GM19397 (cell line): Measurements from ENCODE around the gene DGCR6L.
"Not testable (repeated sequence)": the region's sequence is repeated elsewhere in the genome, so short reads cannot be mapped to it uniquely, and the experiment has no call there.

Experiments used
- ATAC-seq: cut with Tn5 transposase; IDR thresholded peaks from one replicate; pipeline ENCODE4 v1.9.1; 2021; ENCODE audit warnings: mild to moderate bottlenecking, moderate library complexity; ENCODE audit not compliant: unreplicated experiment

The DGCR6L gene

GRCh38 chr22:20277936-20278635, 41.8 kb downstream of the DGCR6L start:
- not testable (repeated sequence) for ATAC-seq

GRCh38 chr22:20276468-20276867, 43.4 kb downstream of the DGCR6L start:
- no peak for ATAC-seq

- no peak for ATAC-seq
Observed at GRCh38 chr22:20275836-20276235, 44.0 kb downstream of the DGCR6L start.

- not testable (repeated sequence) for ATAC-seq
Observed at GRCh38 chr22:20275325-20275724, 44.5 kb downstream of the DGCR6L start.

GRCh38 chr22:20274374-20274773, 45.5 kb downstream of the DGCR6L start:
- ATAC-seq = not testable (repeated sequence)

GRCh38 chr22:20273758-20274181, 46.1 kb downstream of the DGCR6L start:
- ATAC-seq = no peak

GRCh38 chr22:20272700-20273099, 47.2 kb downstream of the DGCR6L start:
- no peak for ATAC-seq

GRCh38 chr22:20272174-20272573, 47.7 kb downstream of the DGCR6L start:
- no peak for ATAC-seq

- ATAC-seq = no peak
Observed at GRCh38 chr22:20271114-20271994, 48.5 kb downstream of the DGCR6L start.

GRCh38 chr22:20270190-20271113, 49.4 kb downstream of the DGCR6L start:
- ATAC-seq = not testable (repeated sequence)

GRCh38 chr22:20269673-20270072, 50.2 kb downstream of the DGCR6L start:
- not testable (repeated sequence) for ATAC-seq

- not testable (repeated sequence) for ATAC-seq
Observed at GRCh38 chr22:20269201-20269600, 50.7 kb downstream of the DGCR6L start.

GRCh38 chr22:20268279-20269012, 51.4 kb downstream of the DGCR6L start, which contains the start of gene RTN4R:
TSS of gene RTN4R (minus strand) at chr22:20268318. CDS start at chr22:20268092, 226 bp downstream.
- ATAC-seq = no peak

- no peak for ATAC-seq
Observed at GRCh38 chr22:20267441-20268278, 52.2 kb downstream of the DGCR6L start.

GRCh38 chr22:20266667-20267440, 53.0 kb downstream of the DGCR6L start:
- not testable (repeated sequence) for ATAC-seq

- not testable (repeated sequence) for ATAC-seq
Observed at GRCh38 chr22:20265772-20266666, 53.8 kb downstream of the DGCR6L start.
